HCT116 (cell line): ENCODE measurements around the gene FAM118A. TPM values are rescaled to one million over a fixed set of nuclear protein-coding genes. Genes with fewer than 3 reads are reported as not detected.

Experiments used
- ATAC-seq: fragments of 200-7000 bp; cut with Tn5 transposase; 2 replicates; pipeline ENCODE4 v1.9.1; 2020; ENCODE audit warnings: mild to moderate bottlenecking, moderate library complexity
- BruUV-seq: library from RNA; stranded (reverse); fragments of 400-500 nt; replicated peaks from 2 replicates; lab custom pipeline; 2021; lab: Mats Ljungman, UMichigan
- CTCF ChIA-PET: fragments of 300-600 bp; sonication (Branson Sonifier 250); formaldehyde crosslinking; loops from one replicate; lab custom pipeline; 2021; ENCODE audit warnings: antibody characterized with exemption; lab: Charles Lee
- POLR2A ChIA-PET: fragments of 300-600, 350-600 bp; sonication (Branson Sonifier 250); formaldehyde crosslinking; loops from one replicate; lab custom pipeline; 2021; ENCODE audit warnings: antibody characterized with exemption; lab: Charles Lee
- RAD21 ChIA-PET, 2 experiments: fragments of 300-600 bp; sonication (Branson Sonifier 250); formaldehyde crosslinking; loops; one replicate each; lab custom pipeline; 2023; ENCODE audit warnings: low total read pairs in 2 of 2; ENCODE audit not compliant: uncharacterized antibody in 2 of 2, unreplicated experiment in 2 of 2, low non-redundant PET in 1 of 2; lab: Charles Lee
- DNase-seq: peaks from one replicate; pipeline ENCODE4 v3.0.0-alpha.2; 2010; ENCODE audit warnings: low read depth, low spot score
- H2AFZ ChIP-seq: fragments of 200-600 bp; shearing (Covaris generic), sonication (generic); 2 replicates; pipeline ENCODE4 v1.6.1; 2017; ENCODE audit warnings: low read depth, mixed run types, mixed read lengths, antibody characterized with exemption, low read length; ENCODE audit not compliant: poor library complexity, severe bottlenecking
- H3K27ac ChIP-seq: 2 replicates; pipeline ENCODE4 v1.5.1; 2012; ENCODE audit warnings: low read depth, low read length
- H3K27me3 ChIP-seq: fragments of 200-600 bp; sonication (generic); 2 replicates; pipeline ENCODE4 v1.6.1; 2016; ENCODE audit warnings: mixed run types, low read length, mixed read lengths; ENCODE audit not compliant: insufficient read depth
- H3K36me3 ChIP-seq, 2 experiments: fragments of 200-500 bp in 1 of 2; fragments of 200-600 bp in 1 of 2; sonication (Bioruptor generic) in 1 of 2; sonication (generic) in 1 of 2; 2 replicates each; pipeline versions ENCODE4 v1.5.1 to v1.6.1; 2014 to 2016; ENCODE audit warnings: low read length in 2 of 2, inconsistent platforms in 1 of 2, mixed read lengths in 1 of 2, mixed run types in 1 of 2; ENCODE audit not compliant: insufficient read depth in 2 of 2, control insufficient read depth in 1 of 2
- H3K4me1 ChIP-seq, 2 experiments: fragments of 200-600 bp in 1 of 2; sonication (generic) in 1 of 2; 2 replicates each; pipeline versions ENCODE4 v1.5.1 to v1.6.1; 2012 to 2017; ENCODE audit warnings: low read length in 2 of 2, inconsistent platforms in 1 of 2, mild to moderate bottlenecking in 1 of 2, mixed read lengths in 1 of 2, mixed run types in 1 of 2, moderate library complexity in 1 of 2; ENCODE audit not compliant: insufficient read depth in 2 of 2, control insufficient read depth in 1 of 2
- H3K4me2 ChIP-seq: fragments of 200-600 bp; sonication (generic); 2 replicates; pipeline ENCODE4 v1.6.1; 2017; ENCODE audit warnings: mixed run types, low read length, mixed read lengths
- H3K4me3 ChIP-seq, 2 experiments: fragments of 200-600 bp in 1 of 2; sonication (generic) in 1 of 2; replicated peaks in 1 of 2; 2 replicates each; pipeline ENCODE4 v1.5.1; 2011 to 2016; ENCODE audit warnings: low read length in 2 of 2, control low read depth in 1 of 2, low read depth in 1 of 2, mild to moderate bottlenecking in 1 of 2, mixed read lengths in 1 of 2, mixed run types in 1 of 2
- H3K79me2 ChIP-seq: fragments of 200-600 bp; sonication (generic); 2 replicates; pipeline ENCODE4 v1.6.1; 2017; ENCODE audit warnings: mild to moderate bottlenecking, mixed run types, low read length, moderate library complexity, mixed read lengths; ENCODE audit not compliant: insufficient read depth
- H3K9ac ChIP-seq: fragments of 200-600 bp; sonication (generic); 2 replicates; pipeline ENCODE4 v1.6.1; 2016; ENCODE audit warnings: low read length, mixed read lengths
- H3K9me2 ChIP-seq: fragments of 200-600 bp; sonication (generic), shearing (Covaris generic); 2 replicates; pipeline ENCODE4 v1.6.1; 2017; ENCODE audit warnings: mixed run types, mild to moderate bottlenecking, moderate library complexity; ENCODE audit not compliant: insufficient read depth
- H3K9me3 ChIP-seq, 2 experiments: fragments of 200-500 bp in 1 of 2; fragments of 200-600 bp in 1 of 2; sonication (Bioruptor generic) in 1 of 2; sonication (generic) in 1 of 2; 2 replicates each; pipeline ENCODE4 v1.6.1; 2014 to 2017; ENCODE audit warnings: low read length in 2 of 2, mixed read lengths in 2 of 2, inconsistent platforms in 1 of 2, low read depth in 1 of 2, mild to moderate bottlenecking in 1 of 2, mixed run types in 1 of 2, moderate library complexity in 1 of 2; ENCODE audit not compliant: control insufficient read depth in 1 of 2, insufficient read depth in 1 of 2
- H4K20me1 ChIP-seq: fragments of 200-600 bp; sonication (generic), shearing (Covaris generic); 2 replicates; pipeline ENCODE4 v1.6.1; 2017; ENCODE audit warnings: mixed run types, mild to moderate bottlenecking, moderate library complexity; ENCODE audit not compliant: insufficient read depth
- CBX3 ChIP-seq: IDR thresholded peaks from 2 replicates; pipeline ENCODE4 v1.6.1; 2012; ENCODE audit warnings: low read depth
- EGR1 ChIP-seq: IDR thresholded peaks from 2 replicates; pipeline ENCODE4 v1.6.1; 2012; ENCODE audit warnings: low read depth
- FOSL1 ChIP-seq: IDR thresholded peaks from 2 replicates; pipeline ENCODE4 v1.6.1; 2012; ENCODE audit warnings: low read depth
- JUND ChIP-seq: IDR thresholded peaks from 2 replicates; pipeline ENCODE4 v1.6.1; 2012
- POLR2AphosphoS5 ChIP-seq: IDR thresholded peaks from 2 replicates; pipeline ENCODE4 v1.6.1; 2011; ENCODE audit warnings: mild to moderate bottlenecking, low read depth, low read length, moderate library complexity
- RAD21 ChIP-seq: IDR thresholded peaks from 2 replicates; pipeline ENCODE4 v1.6.1; 2012; ENCODE audit warnings: low read depth, mild to moderate bottlenecking
- SIN3A ChIP-seq: IDR thresholded peaks from 2 replicates; pipeline ENCODE4 v1.6.1; 2012; ENCODE audit warnings: low read depth
- TCF7L2 ChIP-seq: IDR thresholded peaks from 2 replicates; pipeline ENCODE4 v1.7.0; 2011; ENCODE audit warnings: borderline replicate concordance, inconsistent platforms; ENCODE audit not compliant: insufficient read depth, insufficient read length; ENCODE audit errors: extremely low read depth
- YY1 ChIP-seq: IDR thresholded peaks from 2 replicates; pipeline ENCODE4 v1.6.1; 2011; ENCODE audit warnings: low read length, low read depth, moderate library complexity, mild to moderate bottlenecking; ENCODE audit not compliant: insufficient replicate concordance; ENCODE audit errors: extremely low read depth
- ZFX ChIP-seq: fragments of 450-650 bp; IDR thresholded peaks from 2 replicates; pipeline ENCODE4 v1.6.1; 2017
- intact Hi-C: fragments of 100-400 bp; cut with micrococcal nuclease; formaldehyde crosslinking; loops from 2 replicates; pipeline ENCODE4 v1.10.0; 2022
- total RNA-seq: library from RNA; stranded (reverse); gene quantifications from one replicate; pipeline ENCODE4 v1.2.1, GENCODE V29; 2021; ENCODE audit not compliant: unreplicated experiment
- TF ChIP-seq, protein P1 (sequence below): IDR thresholded peaks from 2 replicates; pipeline ENCODE4 v1.6.1; 2012
- TF ChIP-seq, protein P2 (sequence below), 3 experiments: fragments of 200-600 bp in 1 of 3; sonication (generic) in 1 of 3; IDR thresholded peaks in 2 of 3; conservative IDR thresholded peaks in 1 of 3; 2 replicates each; pipeline ENCODE4 v1.5.1; 2012 to 2017; ENCODE audit warnings: low read depth in 2 of 3, low read length in 2 of 3, antibody characterized with exemption in 1 of 3, borderline replicate concordance in 1 of 3, control low read depth in 1 of 3, mild to moderate bottlenecking in 1 of 3, mixed read lengths in 1 of 3, mixed run types in 1 of 3, moderate library complexity in 1 of 3; ENCODE audit not compliant: insufficient read depth in 1 of 3
- TF ChIP-seq, protein P3 (sequence below): IDR thresholded peaks from 2 replicates; pipeline ENCODE4 v1.6.1; 2011; ENCODE audit warnings: mild to moderate bottlenecking, low read length, moderate library complexity; ENCODE audit not compliant: insufficient replicate concordance; ENCODE audit errors: extremely low read depth

FAM118A gene
- total RNA-seq, 1 experiment from 2014 or later = 43.2 TPM

DNA sequence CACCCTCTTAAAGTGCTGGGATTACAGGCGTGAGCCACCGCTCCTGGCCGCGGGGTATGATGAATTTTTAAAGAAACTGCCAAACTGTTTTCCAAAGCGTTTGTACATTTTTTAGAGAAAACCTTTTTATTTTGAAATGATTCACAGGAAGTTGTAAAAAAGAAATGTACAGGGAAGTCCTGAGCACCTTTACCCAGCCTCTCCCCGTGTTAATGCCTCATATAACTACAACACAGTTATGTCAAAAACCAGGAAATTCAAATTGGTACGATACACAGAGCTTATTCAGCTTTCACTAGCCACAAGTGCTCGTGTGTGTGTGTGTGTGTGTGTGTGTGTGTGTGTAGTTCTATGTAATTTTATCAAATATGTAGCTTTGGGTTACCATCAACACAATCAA lies 7.0 kb upstream of the FAM118A start (continued):
- TF ChIP-seq, protein P1, sequence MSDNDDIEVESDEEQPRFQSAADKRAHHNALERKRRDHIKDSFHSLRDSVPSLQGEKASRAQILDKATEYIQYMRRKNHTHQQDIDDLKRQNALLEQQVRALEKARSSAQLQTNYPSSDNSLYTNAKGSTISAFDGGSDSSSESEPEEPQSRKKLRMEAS = no peak
- TF ChIP-seq EGR1 (no peak), CBX3 (no peak), ZFX (no peak)
- TF ChIP-seq, all 23 proteins: peak for 0

DNA sequence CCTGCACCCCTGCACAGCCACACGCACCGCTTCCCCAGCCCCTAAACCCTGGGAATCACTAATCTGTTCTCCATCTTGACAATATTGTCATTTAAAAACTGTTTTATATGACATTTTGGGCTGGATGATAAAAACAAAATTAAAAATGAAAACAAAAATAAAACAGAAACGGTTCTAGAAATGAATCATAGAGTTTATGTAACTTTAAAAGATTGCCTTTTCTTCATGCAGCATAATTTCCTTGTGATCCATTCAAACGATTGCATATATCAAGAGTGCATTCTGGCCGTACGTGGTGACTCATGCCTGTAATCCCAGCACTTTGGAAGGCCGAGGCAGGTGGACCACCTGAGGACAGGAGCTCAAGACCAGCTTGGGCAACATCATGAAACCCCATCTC lies 6.6 kb upstream of the FAM118A start:
- no TSS peak for BruUV-seq
- no peak overlapping the region for H2AFZ ChIP-seq
- RAD21 ChIA-PET = no interaction called here
- H3K36me3 ChIP-seq = no peaks in the 10 kb centered on the region
- TF ChIP-seq SIN3A (no peak), POLR2AphosphoS5 (no peak), TCF7L2 (no peak), YY1 (no peak), RAD21 (no peak), FOSL1 (no peak), CBX3 (no peak), JUND (no peak)
- TF ChIP-seq, protein P2, sequence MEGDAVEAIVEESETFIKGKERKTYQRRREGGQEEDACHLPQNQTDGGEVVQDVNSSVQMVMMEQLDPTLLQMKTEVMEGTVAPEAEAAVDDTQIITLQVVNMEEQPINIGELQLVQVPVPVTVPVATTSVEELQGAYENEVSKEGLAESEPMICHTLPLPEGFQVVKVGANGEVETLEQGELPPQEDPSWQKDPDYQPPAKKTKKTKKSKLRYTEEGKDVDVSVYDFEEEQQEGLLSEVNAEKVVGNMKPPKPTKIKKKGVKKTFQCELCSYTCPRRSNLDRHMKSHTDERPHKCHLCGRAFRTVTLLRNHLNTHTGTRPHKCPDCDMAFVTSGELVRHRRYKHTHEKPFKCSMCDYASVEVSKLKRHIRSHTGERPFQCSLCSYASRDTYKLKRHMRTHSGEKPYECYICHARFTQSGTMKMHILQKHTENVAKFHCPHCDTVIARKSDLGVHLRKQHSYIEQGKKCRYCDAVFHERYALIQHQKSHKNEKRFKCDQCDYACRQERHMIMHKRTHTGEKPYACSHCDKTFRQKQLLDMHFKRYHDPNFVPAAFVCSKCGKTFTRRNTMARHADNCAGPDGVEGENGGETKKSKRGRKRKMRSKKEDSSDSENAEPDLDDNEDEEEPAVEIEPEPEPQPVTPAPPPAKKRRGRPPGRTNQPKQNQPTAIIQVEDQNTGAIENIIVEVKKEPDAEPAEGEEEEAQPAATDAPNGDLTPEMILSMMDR (IDR thresholded peaks at IDR 0.05 in 2 of 3, conservative IDR thresholded peaks at IDR 0.05 in 1 of 3; ENCODE audit: borderline replicate concordance in 1 of 3, insufficient read depth in 1 of 3, low read depth in 2 of 3, low read length in 2 of 3) = no peak
- TF ChIP-seq, protein P3, sequence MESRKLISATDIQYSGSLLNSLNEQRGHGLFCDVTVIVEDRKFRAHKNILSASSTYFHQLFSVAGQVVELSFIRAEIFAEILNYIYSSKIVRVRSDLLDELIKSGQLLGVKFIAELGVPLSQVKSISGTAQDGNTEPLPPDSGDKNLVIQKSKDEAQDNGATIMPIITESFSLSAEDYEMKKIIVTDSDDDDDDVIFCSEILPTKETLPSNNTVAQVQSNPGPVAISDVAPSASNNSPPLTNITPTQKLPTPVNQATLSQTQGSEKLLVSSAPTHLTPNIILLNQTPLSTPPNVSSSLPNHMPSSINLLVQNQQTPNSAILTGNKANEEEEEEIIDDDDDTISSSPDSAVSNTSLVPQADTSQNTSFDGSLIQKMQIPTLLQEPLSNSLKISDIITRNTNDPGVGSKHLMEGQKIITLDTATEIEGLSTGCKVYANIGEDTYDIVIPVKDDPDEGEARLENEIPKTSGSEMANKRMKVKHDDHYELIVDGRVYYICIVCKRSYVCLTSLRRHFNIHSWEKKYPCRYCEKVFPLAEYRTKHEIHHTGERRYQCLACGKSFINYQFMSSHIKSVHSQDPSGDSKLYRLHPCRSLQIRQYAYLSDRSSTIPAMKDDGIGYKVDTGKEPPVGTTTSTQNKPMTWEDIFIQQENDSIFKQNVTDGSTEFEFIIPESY = no peak
- TF ChIP-seq, all 23 proteins: peak for 0
- POLR2A ChIA-PET = no interaction called here
- intact Hi-C loops = no loop called here
- CTCF ChIA-PET = no interaction called here
- H3K9me2 ChIP-seq = no peaks in the 10 kb centered on the region
- no peak overlapping the region for H3K4me2 ChIP-seq
- no peak overlapping the region for H3K4me3 ChIP-seq
- peaks cover 12 to 20% of the 10 kb centered on the region in 2 experiments for H3K4me1 ChIP-seq
- H3K9ac ChIP-seq = no peak overlapping the region
- H3K27ac ChIP-seq = no peak overlapping the region
- DNase-seq = no peak
- no peak for ATAC-seq
- no peaks in the 10 kb centered on the region for H3K27me3 ChIP-seq
- H4K20me1 ChIP-seq = no peaks in the 10 kb centered on the region
- no peaks in the 10 kb centered on the region for H3K9me3 ChIP-seq
- no peaks in the 10 kb centered on the region for H3K79me2 ChIP-seq
